ENCODE measurements around the gene SP2.

SP2 gene

GRCh38 chr17:47872019-47872650 is 23.9 kb upstream of the SP2 start:
- no peaks in the 10 kb centered on the region for H3K36me3 ChIP-seq (ENCODE audit: control insufficient read depth, insufficient read depth, low read length)
- peaks cover 52% of the 10 kb centered on the region for H3K4me1 ChIP-seq (ENCODE audit: control insufficient read depth, insufficient read depth, low read length)
- peak overlapping the region; percentile 61 for H3K4me3 ChIP-seq (ENCODE audit: low read depth, low read length)
- H3K9ac ChIP-seq (ENCODE audit: low read length): no peak overlapping the region
- H3K27me3 ChIP-seq (ENCODE audit: control insufficient read depth, insufficient read depth, low read length): peaks cover 36% of the 10 kb centered on the region
- H3K27ac ChIP-seq (ENCODE audit: low read depth, low read length): peak overlapping the region; percentile 37; the same call in 1 of the 2 replicates
- no peaks in the 10 kb centered on the region for H3K9me3 ChIP-seq (ENCODE audit: control insufficient read depth, insufficient read depth, low read depth, low read length)

- Histone ChIP-seq H3K9ac (ENCODE audit: low read length) (peak overlapping the region; percentile 18), H3K4me1 (ENCODE audit: control insufficient read depth, insufficient read depth, low read length) (peaks cover 57% of the 10 kb centered on the region), H3K4me3 (ENCODE audit: low read depth, low read length) (peak overlapping the region; percentile 61), H3K27ac (ENCODE audit: low read depth, low read length) (peak overlapping the region; percentile 37; the same call in 1 of the 2 replicates), H3K27me3 (ENCODE audit: control insufficient read depth, insufficient read depth, low read length) (peaks cover 32% of the 10 kb centered on the region), H3K9me3 (ENCODE audit: control insufficient read depth, insufficient read depth, low read depth, low read length) (no peaks in the 10 kb centered on the region), H3K36me3 (ENCODE audit: control insufficient read depth, insufficient read depth, low read length) (no peaks in the 10 kb centered on the region)
These were observed 23.3 kb upstream of the SP2 start for GRCh38 chr17:47872651-47873161.

GRCh38 chr17:47873200-47874090 is 22.6 kb upstream of the SP2 start:
- H3K4me1 ChIP-seq (ENCODE audit: control insufficient read depth, insufficient read depth, low read length): peaks cover 65% of the 10 kb centered on the region
- no peak overlapping the region for H3K27ac ChIP-seq (ENCODE audit: low read depth, low read length)
- H3K9me3 ChIP-seq (ENCODE audit: control insufficient read depth, insufficient read depth, low read depth, low read length): no peaks in the 10 kb centered on the region
- H3K9ac ChIP-seq (ENCODE audit: low read length): no peak overlapping the region
- H3K4me3 ChIP-seq (ENCODE audit: low read depth, low read length): peak overlapping the region; percentile 61
- H3K36me3 ChIP-seq (ENCODE audit: control insufficient read depth, insufficient read depth, low read length): no peaks in the 10 kb centered on the region
- H3K27me3 ChIP-seq (ENCODE audit: control insufficient read depth, insufficient read depth, low read length): peaks cover 25% of the 10 kb centered on the region

GRCh38 chr17:47875011-47875985 is 20.7 kb upstream of the SP2 start:
- Histone ChIP-seq H3K4me3 (ENCODE audit: low read depth, low read length) (no peak overlapping the region), H3K9me3 (ENCODE audit: control insufficient read depth, insufficient read depth, low read depth, low read length) (no peaks in the 10 kb centered on the region), H3K9ac (ENCODE audit: low read length) (no peak overlapping the region), H3K27ac (ENCODE audit: low read depth, low read length) (no peak overlapping the region), H3K27me3 (ENCODE audit: control insufficient read depth, insufficient read depth, low read length) (peaks cover 16% of the 10 kb centered on the region), H3K36me3 (ENCODE audit: control insufficient read depth, insufficient read depth, low read length) (no peaks in the 10 kb centered on the region), H3K4me1 (ENCODE audit: control insufficient read depth, insufficient read depth, low read length) (peaks cover 59% of the 10 kb centered on the region)

GRCh38 chr17:47877368-47878034 is 18.5 kb upstream of the SP2 start:
- Histone ChIP-seq H3K9me3 (ENCODE audit: control insufficient read depth, insufficient read depth, low read depth, low read length) (no peaks in the 10 kb centered on the region), H3K36me3 (ENCODE audit: control insufficient read depth, insufficient read depth, low read length) (no peaks in the 10 kb centered on the region), H3K4me1 (ENCODE audit: control insufficient read depth, insufficient read depth, low read length) (peaks cover 53% of the 10 kb centered on the region), H3K4me3 (ENCODE audit: low read depth, low read length) (no peak overlapping the region), H3K27ac (ENCODE audit: low read depth, low read length) (no peak overlapping the region), H3K27me3 (ENCODE audit: control insufficient read depth, insufficient read depth, low read length) (no peaks in the 10 kb centered on the region; the same call in 1 of the 2 replicates), H3K9ac (ENCODE audit: low read length) (no peak overlapping the region)

GRCh38 chr17:47878203-47879027 is 17.6 kb upstream of the SP2 start:
- Histone ChIP-seq H3K9ac (ENCODE audit: low read length) (no peak overlapping the region), H3K4me1 (ENCODE audit: control insufficient read depth, insufficient read depth, low read length) (peaks cover 44% of the 10 kb centered on the region), H3K27me3 (ENCODE audit: control insufficient read depth, insufficient read depth, low read length) (no peaks in the 10 kb centered on the region; the same call in 1 of the 2 replicates), H3K27ac (ENCODE audit: low read depth, low read length) (no peak overlapping the region), H3K4me3 (ENCODE audit: low read depth, low read length) (no peak overlapping the region), H3K9me3 (ENCODE audit: control insufficient read depth, insufficient read depth, low read depth, low read length) (no peaks in the 10 kb centered on the region), H3K36me3 (ENCODE audit: control insufficient read depth, insufficient read depth, low read length) (no peaks in the 10 kb centered on the region)

- Histone ChIP-seq H3K36me3 (ENCODE audit: control insufficient read depth, insufficient read depth, low read length) (no peaks in the 10 kb centered on the region), H3K4me1 (ENCODE audit: control insufficient read depth, insufficient read depth, low read length) (peaks cover 40% of the 10 kb centered on the region), H3K4me3 (ENCODE audit: low read depth, low read length) (no peak overlapping the region), H3K9me3 (ENCODE audit: control insufficient read depth, insufficient read depth, low read depth, low read length) (no peaks in the 10 kb centered on the region), H3K27ac (ENCODE audit: low read depth, low read length) (no peak overlapping the region), H3K27me3 (ENCODE audit: control insufficient read depth, insufficient read depth, low read length) (no peaks in the 10 kb centered on the region; the same call in 1 of the 2 replicates), H3K9ac (ENCODE audit: low read length) (no peak overlapping the region)
These were observed 16.9 kb upstream of the SP2 start for GRCh38 chr17:47879028-47879585.

- no peak overlapping the region for H3K9ac ChIP-seq (ENCODE audit: low read length)
- H3K27ac ChIP-seq (ENCODE audit: low read depth, low read length): no peak overlapping the region
- no peaks in the 10 kb centered on the region for H3K27me3 ChIP-seq (ENCODE audit: control insufficient read depth, insufficient read depth, low read length)
- no peak overlapping the region for H3K4me3 ChIP-seq (ENCODE audit: low read depth, low read length)
- peaks cover 43% of the 10 kb centered on the region for H3K4me1 ChIP-seq (ENCODE audit: control insufficient read depth, insufficient read depth, low read length)
- H3K9me3 ChIP-seq (ENCODE audit: control insufficient read depth, insufficient read depth, low read depth, low read length): no peaks in the 10 kb centered on the region
- H3K36me3 ChIP-seq (ENCODE audit: control insufficient read depth, insufficient read depth, low read length): no peaks in the 10 kb centered on the region
These were observed 16.1 kb upstream of the SP2 start for GRCh38 chr17:47879776-47880454.

GRCh38 chr17:47882247-47882646 is 13.8 kb upstream of the SP2 start:
- Histone ChIP-seq H3K27me3 (ENCODE audit: control insufficient read depth, insufficient read depth, low read length) (no peaks in the 10 kb centered on the region), H3K36me3 (ENCODE audit: control insufficient read depth, insufficient read depth, low read length) (no peaks in the 10 kb centered on the region), H3K9me3 (ENCODE audit: control insufficient read depth, insufficient read depth, low read depth, low read length) (no peaks in the 10 kb centered on the region), H3K9ac (ENCODE audit: low read length) (no peak overlapping the region), H3K27ac (ENCODE audit: low read depth, low read length) (no peak overlapping the region), H3K4me1 (ENCODE audit: control insufficient read depth, insufficient read depth, low read length) (peaks cover 43% of the 10 kb centered on the region), H3K4me3 (ENCODE audit: low read depth, low read length) (no peak overlapping the region)
